ACHN (cell line): Measurements from ENCODE around the gene OR11H12.
"Not testable (repeated sequence)": the region's sequence is repeated elsewhere in the genome, so short reads cannot be mapped to it uniquely, and the experiment has no call there.

Source experiments
- DNase-seq: peaks from one replicate; pipeline ENCODE4 v3.0.0-alpha.2; 2015
- in situ Hi-C: cut with HindIII; loops from 2 replicates; pipeline ENCODE4 v1.10.0; 2017; ENCODE audit warnings: low sequenced_read_pairs, low pct_ligation_motif_present, low pct_unique_long_range_greater_than_20kb

OR11H12 gene

GRCh38 chr14:18600817-18601216 lies at the start of gene OR11H12:
Gene OR11H12 (plus strand): TSS chr14:18601117. CDS start chr14:18601117, 0 bp downstream.
- DNase-seq, in situ Hi-C loops: not testable (repeated sequence)

GRCh38 chr14:18582908-18583307 lies 18.0 kb upstream of the OR11H12 start:
- DNase-seq, in situ Hi-C loops: not testable (repeated sequence)

GRCh38 chr14:18626610-18627213 lies 25.8 kb downstream of the OR11H12 start:
- in situ Hi-C loops, DNase-seq: not testable (repeated sequence)

- in situ Hi-C loops, DNase-seq: not testable (repeated sequence)
These were observed 35.1 kb downstream of the OR11H12 start for GRCh38 chr14:18636066-18636465.

GRCh38 chr14:18638032-18638431 lies 37.1 kb downstream of the OR11H12 start:
- in situ Hi-C loops, result not testable (repeated sequence)

GRCh38 chr14:18638785-18639184 lies 37.9 kb downstream of the OR11H12 start:
- DNase-seq, in situ Hi-C loops: not testable (repeated sequence)

More at GRCh38 chr14:18638032-18638431, 37.1 kb downstream of the OR11H12 start:
- not testable (repeated sequence) for DNase-seq

GRCh38 chr14:18646075-18646730 lies 45.3 kb downstream of the OR11H12 start:
- DNase-seq, in situ Hi-C loops: not testable (repeated sequence)
